HK-2 (cell line): ENCODE measurements around the gene MGAT1.

ENCODE experiments used
- DNase-seq: peaks from one replicate; pipeline ENCODE4 v3.0.0-alpha.2; 2018; ENCODE audit not compliant: unreplicated experiment

MGAT1 gene

DNA sequence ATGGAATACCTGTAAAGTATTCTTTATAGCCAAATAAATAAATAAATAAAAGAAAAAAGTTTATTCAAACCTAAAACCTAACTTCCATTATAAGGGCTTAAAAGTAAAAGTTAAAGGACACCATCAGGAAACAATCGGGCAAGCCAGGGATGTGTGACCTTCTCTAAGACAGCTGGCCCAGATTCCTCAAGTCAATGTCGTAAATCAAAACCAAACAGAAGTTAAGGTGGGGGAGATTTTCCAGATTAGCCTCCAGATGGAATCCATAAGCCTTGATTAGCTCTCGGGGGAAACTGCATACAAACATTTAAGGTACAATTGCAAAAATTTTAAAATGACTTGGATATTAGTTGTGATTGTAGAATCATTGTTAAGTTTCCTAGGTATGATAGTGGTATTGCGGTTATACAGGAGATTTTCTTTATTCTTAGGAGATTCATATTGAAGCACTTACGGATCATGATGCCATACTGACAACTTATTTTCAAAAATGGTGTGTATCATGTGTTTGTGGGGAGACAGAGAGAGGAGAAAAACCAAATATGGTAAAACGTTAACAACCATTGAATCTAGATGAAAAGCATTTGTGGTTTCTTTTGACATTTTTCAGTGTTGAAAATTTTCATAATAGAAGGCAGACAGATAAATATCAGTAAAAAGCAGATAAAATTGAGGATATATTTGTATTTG is 21.5 kb upstream of the MGAT1 start:
- DNase-seq = no peak

DNA sequence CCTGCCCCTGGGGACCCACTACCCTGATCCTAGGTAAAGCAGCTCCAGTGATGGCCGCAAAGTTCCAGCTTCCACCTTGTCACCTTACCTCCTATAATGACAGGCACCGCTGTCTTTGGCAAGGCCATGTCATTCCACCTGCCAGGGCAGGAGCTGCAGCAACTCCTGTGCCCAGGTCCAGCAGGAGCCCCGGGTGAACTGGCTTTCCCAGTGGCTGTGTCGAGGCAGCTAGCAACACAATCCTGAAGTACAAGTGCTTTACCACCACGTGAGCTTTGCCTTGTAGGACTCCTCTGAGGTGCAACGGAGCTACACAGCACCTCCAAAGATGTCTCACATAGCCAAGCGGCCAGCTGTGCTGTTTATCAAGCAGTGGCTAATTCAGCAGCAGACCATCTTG is 20.7 kb upstream of the MGAT1 start:
- DNase-seq = no peak

DNA sequence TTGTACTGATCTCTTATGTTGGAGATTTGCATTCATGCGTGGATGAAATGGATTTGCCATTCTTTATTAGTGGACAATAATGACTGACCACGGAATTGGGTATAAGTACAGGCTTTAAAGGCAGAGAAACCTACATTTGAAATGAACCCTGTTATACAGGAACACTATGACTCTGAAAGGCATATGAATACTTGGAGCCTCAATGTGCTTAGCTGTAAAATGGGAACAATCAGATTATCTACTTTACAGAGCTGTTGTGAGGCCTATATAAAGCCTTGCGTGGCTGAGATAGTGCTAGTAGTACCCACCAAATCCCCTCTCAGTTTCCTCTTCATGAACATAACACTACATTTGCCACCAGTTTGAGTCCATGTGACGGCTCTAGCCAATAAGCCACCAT is 18.9 kb upstream of the MGAT1 start:
- no peak for DNase-seq

DNA sequence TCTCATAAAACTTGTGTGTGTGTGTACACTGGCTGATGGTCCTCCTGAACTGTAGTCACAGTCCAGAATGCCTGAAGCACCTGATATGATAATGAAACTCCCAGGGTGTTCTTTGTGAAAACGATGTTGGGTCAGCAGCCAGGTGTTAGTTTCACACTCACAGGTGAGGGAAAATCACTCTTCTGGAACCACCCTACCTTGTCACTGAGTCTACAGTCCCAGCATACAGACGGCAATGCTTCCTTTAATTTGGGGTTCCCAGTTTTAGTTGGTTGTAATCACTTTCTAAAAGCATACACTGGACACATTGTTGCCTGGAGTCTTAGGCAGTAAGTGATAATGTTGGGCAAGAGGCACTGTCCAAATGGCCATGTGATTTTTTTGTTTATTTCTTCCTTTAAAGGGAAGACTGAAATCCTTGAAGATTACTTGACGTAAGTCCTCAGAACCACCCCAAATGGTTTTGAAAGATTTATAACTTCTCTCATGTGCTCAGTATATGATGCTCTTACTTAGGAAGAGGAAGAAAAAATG is 18.2 kb upstream of the MGAT1 start:
- DNase-seq = no peak

DNA sequence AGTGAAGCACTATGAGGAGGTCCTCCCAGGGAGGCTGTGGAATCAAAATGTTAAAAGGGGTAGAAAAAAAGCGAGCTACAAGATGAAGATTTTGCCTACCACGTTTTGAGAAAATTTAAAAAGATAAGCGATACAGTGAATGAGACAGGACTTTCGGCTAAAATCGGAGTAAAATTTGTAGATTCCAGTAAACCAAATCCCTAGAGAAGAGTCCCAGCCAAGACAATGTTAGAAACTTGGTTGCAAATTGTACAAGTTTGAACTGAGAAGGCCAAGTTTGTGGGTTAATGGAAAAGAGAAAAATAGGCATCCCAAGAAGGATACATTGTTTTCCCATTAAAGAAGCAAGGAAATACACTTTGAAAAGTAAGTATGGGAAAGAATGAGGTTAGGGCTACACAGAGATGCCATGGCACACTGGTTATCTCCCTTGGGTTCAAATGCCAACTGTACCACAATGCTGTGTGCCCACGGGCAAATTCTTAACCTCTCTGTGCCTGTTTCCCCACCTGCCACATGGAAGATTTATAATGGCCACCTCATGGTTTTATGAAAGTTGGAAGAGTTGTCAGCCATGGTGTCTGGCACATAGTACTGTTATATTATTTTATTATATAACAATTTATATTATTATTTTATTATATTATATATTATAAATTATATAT is 16.2 kb upstream of the MGAT1 start:
- DNase-seq = no peak

DNA sequence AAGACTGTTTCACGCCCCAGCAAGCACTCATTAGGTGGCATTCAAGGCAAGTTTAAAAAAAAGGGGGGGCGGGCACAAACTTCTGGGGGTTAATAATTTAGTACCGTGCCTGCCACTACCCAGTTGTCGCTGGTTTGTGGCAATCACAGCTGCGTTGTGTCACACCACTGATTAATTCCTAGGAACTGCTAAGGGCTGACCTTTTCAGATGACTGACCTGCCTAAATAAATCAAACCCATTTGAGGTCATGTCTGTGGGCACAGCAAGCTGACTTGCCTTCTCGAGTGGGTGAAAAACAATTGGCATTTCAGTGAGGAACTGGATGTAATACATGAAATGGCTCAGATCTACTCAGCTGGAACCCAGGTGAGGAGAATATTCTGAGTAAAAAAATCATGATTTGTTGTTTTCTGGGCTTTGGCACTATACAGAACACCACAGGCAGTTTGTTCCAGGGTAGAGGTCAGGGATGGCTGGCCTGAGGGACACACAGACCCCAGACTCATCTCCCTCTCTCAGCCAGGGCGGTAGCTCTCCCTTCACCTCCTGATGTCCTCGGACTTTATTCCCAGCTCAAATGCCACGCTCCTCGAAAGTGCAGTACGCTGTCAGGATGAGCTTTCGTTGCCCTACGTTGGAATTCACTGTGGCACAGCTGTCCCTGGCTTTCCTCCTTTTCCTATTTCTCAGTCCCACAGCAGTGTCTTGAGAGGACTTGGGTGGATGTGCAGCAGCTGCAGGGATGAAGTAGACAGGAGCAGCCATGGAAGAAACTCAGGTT is 15.5 kb upstream of the MGAT1 start:
- no peak for DNase-seq

DNA sequence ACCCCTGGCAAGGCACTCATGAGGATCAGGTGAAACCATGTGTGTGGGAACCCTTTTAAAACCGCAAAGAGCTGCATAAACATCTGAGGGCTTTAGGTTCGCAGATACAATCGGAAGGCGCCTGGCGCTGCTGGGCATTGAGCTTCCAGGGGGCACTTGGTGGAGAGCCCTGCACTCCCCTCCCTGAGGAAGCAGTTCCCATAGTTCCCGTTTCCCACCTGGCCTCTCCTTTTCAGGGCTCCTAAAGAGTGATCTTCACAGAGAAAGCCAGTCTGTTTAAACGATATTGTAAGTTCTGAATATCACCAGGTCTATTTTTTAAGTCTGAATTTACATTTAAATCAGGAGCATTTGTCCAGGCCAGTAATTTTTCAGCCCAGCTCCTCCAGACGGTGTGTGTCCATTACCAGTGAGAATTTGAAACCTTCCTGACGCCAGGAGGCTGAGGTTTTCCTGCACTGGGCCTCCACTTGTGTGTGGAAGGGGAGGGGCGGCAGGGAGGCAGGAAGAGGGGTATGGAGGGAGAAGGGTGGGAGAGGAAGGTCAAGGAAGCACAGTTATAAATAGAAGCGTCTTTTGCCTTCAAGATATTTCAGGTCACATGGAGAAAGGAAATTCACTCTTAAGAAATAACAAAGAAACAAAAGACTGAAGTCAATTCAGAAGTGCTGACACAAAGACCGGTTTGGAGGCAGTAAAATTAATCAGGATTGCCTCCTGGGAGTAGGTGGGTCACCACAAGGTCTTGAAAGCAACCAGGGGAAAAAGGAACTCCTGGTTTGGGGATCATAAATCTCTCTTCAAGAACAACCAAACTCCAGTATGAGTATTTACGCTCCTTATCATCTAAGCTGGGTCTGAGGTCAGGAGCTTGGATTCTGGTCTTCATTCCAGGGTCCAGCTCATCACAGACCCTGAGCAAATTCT is 14.3 kb upstream of the MGAT1 start:
- DNase-seq = no peak

DNA sequence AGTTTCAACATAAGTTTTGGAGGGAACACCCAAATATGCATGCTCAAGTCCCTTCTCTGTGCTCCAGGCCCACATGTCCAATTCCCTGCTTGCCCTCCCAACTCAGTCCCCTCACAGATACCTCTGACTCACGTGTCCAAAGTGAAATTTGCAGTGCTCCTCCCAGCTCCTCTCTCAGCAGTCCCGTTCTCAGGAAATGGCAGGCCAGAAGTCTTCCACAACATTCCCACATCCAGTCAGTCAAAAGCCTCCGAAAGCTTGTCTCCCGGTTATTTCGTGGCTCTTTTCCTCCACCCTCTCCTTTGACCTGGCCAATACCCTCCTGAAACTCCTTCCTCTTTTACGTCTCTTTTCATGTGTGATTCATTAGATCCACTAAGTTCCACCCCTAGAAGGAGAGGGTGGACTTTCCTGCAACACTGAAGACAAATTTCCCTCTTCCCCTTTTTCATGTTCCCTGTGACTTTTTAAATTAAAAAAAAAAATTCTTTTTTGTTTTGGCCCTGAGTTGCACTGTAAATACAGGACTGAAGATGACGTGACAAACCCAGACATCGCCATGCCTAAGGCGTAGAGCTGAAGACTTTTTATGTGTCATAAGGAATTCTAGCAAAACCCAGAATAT is 12.8 kb upstream of the MGAT1 start:
- DNase-seq = no peak

DNA sequence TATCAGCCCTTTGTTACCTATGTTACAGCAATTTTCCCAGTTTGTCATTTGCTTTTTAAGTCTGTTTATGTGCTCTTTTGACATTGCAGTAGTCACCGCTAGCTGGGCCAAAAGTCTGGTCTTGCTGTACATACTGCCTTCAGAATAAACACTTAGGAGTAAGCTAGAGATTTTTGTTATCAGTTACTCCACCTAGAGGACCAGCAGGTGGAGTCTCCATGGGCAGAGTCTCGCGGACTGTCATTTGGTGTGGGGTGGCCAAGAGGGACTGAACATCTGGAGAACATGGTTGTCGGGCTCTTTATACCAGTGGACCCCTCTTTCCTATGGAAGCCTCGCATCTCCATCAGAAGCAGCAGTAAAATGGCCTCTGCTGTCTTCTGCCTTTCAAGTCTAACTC is 10.8 kb upstream of the MGAT1 start:
- no peak for DNase-seq

DNA sequence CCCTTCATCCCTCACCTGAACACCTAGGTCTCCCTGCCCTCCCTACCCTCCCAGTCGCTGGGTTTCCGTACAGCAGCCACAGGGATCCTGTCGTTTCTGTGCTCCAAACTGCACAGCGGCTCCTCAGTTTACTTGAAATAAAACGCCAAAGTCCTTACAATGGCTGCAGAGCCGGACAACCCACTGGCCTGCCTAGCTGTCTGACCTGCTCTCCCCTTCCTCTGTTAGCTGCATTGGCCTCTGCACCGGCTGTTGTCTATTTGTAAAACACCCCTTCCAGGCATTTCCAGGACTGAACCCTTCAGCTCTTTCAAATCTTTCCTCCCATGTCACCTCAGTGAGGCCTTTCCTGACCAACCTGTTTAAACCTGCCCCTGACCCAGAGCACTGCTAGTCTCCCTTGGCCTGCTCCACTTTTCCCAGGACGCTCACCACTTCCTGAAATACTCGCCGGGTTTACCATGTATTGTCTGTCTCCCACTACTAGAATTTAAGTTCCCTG is 9.1 kb upstream of the MGAT1 start:
- no peak for DNase-seq

DNA sequence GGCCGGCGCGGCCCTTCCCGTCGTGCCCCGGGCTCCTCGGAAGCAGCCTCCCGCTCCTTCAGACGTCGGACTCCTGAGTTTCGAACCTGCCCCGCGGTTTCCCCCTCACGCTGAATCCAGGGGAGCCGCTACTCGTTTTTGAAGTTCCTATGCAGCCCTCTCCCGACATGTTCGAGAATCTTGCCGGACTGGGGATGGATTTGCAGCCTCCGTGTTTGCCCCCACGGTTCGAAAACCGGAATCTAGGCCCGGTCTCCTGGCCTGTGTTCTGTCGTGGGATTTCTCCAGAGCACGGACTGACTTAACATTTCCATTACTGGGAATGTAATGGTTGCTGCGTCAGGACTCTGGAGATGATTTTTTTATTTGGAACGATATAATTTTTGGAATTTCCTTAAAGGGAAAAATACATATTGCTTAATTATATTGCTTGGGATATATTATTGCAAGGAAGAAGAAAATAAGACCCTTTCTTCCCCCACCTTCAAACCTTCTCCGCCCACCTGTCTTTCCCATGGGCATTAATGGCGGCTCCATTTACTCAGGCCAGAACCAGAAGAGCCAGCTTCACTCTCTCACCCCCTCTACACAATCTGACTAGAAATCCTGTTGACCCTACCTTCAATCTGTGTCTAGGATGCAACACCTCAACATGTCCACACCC is 8.5 kb upstream of the MGAT1 start:
- DNase-seq = no peak

DNA sequence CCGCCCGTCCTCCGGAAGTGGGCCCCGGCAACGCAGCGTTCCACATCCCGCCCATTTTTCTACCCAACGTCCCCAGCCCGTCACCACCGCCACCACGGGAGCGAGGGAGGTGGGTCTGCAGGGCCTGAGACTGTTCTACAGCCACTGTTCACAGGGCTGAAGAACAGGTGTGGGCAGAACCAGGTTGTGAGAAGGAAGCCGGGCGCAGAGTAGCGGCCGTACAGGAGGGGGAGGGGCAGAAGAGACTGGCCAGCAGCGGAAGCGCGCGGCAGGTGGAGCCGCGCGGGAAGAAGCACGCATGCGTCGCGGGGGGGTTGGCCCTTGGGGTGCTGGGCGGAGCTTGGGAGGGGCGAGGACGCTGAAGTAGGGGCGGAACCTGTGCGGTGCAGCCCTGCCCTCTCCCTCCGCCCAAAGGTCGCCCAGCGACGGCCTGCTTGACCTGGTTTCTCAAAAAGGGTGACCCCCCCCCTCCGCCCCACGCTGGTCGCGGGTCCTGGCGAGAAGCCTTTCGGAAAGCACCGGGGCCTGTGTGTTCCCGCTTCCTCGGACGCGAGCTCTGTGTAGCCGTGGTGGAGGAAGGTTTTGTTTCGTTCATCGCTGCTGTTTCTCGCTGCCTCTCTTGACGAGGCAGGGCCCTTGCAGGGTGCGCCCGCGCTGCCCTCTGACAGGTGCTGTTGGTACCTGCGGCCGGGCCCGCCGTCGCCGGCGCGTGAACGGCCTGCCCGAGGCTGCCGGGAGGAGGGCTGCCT is 7.8 kb upstream of the MGAT1 start:
- peak; percentile 91 for DNase-seq

DNA sequence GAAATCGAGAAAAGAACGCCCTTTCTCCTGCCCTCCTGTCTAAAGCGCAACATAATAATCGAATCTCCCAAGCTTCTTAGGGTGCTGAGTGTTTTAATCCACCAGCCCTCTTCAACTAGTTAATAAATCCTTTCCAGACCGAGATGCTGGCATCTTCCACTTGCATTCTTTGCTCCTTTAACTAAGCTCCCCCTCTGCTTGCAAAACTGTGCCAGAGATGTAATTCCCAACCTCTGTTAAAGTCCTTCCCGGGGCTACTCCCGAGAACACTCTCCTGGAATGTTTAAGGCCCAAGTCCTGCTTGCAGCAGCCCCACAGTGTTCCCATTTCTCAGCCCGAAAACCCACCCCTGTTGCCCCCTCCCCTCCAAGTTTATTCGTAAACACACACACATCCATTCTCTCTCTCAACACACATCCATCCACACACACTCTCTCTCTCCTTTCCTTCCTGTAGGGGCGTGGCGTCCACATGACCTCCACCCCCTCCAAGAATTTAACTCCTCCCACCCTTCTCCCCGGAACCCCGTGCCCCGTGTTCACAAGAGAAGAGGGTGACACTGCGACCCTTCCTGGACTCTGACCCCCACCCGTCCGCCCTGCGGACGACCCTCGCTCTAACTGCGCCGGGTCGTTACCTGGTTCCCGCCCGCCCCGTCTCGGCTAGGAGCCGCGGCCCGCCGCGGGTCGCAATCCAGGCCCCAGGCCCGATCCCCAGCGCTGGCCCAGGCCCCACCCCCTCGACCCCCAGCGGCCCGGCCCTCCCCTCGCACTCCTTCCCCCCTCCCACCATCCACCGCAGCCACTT is 7.0 kb upstream of the MGAT1 start:
- peak; percentile 70 for DNase-seq

DNA sequence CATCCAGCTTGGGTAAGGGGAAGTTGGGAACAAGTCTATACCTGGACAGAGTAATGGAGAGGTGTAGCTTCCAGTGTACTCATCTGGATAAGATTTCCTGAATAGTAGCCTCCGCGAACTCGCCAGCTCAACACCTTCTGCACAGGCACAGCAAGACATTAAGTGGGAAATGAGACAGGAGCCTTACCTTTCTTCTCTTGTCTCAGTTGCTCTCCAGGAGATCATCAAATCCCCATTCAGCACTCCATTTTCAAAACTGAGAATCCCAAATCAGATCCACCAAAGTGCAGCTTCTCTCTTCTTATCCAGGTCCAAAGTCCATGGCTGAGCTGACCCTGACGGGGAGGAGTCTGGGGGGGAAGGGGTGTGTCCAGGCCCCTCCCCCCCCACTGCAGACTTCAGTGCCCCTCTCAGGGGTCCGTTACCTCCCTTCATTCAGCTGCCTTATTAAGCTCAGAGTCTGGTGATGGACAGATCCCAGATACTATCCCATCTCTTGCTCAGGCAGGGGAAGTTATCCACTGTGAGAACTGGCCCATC is 5.9 kb upstream of the MGAT1 start:
- DNase-seq = no peak

DNA sequence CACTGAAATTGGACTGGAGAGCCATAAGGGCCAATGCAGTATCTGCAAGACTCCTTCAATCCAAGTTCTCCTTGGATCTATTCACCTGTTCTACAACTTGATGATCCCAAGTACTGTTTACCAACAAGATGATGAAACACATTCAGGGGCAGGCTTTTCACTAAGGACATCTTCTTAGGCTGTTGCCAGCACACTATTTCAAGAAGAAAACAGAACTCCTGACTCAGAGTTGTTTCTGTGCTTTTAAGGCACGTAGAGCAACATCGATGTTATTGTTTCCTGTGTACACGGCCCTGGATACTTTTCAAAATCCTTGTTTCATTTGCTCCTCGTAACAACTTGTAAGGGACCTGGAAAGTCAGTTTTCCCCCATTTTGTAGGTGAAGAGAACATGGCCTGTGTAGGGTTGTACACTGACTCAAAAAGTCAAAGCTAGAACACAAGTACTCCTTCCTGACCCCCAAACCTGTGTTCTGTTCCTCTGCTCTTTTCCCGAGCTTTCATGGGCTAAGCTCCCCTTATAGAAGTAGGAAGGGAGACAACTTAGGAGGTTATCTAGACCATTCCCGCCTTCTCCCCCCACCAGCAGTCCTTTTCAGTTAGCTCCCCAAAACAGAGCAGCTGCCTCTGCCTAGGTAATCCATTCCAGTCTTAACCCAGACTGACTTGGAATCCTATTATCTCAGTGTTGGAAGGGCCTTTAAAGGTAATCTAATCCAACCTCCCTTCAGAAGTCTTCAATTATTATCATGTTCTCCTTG is 5.2 kb upstream of the MGAT1 start:
- no peak for DNase-seq

DNA sequence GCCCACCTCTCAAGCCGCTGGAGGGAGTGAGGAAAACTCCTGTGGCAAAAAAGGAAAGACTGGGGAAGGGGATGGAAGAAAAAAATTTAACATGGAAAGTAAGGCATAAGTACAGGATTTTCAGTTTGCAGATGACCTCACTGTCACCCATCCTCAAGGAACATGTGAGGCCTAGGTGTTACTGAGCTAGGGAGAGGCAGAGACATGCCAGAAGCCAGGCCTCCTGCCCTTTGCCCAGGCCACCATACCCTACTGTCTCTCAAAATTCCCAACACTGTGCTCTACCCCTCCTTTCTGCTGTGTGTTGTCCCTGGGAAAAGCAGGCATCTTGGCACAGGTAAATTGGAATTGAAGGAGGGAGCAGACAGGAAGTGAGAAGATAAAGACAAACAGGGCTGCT is 4.4 kb upstream of the MGAT1 start:
- no peak for DNase-seq

DNA sequence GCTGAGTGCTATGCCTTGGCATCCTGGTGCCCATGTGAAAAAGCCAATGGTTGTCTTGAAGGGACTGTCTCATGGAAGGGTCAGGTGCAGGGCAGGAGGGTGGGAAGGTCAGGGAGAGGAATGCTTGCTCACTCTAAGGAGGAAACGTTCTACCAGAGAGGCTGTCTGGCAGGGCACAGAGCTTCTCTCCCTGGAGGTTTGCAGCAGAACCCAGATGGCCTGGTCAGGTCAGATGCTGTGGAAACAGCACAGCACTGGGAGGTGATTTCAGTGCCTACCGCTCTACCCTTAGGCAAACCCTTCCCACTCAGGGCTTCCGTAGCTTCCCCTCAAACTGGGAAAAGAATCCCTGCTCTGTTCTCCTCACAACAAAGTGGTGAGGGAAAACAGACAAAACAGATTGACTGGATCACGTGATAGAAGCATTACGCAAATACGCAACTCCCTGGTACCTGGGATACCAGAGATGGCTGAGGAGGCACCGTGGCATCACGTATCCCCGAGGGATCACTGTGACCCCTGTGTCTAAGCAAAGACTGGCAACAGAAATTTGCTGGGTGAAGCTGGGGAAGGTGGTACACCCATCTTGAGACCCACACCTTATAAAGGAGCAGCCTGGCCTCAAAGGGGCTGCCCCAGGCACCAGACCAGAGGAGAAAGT is 3.9 kb upstream of the MGAT1 start:
- no peak for DNase-seq
